ENCODE data around the gene ARSG.

ARSG gene

GRCh38 chr17:68460715-68461114, 169.4 kb downstream of the ARSG start:
- no peak overlapping the region for H3K4me3 ChIP-seq (ENCODE audit: low read depth, low read length)
- no peaks in the 10 kb centered on the region for H3K36me3 ChIP-seq
- peaks cover 4% of the 10 kb centered on the region; the same call in 1 of the 2 replicates for H3K27me3 ChIP-seq
- H3K4me1 ChIP-seq = peaks cover 15% of the 10 kb centered on the region
- DNase-seq = no peak
- H3K9me3 ChIP-seq = no peaks in the 10 kb centered on the region
- no peak for TF ChIP-seq CTCF (IDR thresholded peaks at IDR 0.05; ENCODE audit: low read depth, low read length)

GRCh38 chr17:68461122-68461539, 169.8 kb downstream of the ARSG start:
- no peaks in the 10 kb centered on the region; the same call in 1 of the 2 replicates for H3K27me3 ChIP-seq
- peaks cover 15% of the 10 kb centered on the region for H3K4me1 ChIP-seq
- no peaks in the 10 kb centered on the region for H3K36me3 ChIP-seq
- no peak for TF ChIP-seq CTCF (IDR thresholded peaks at IDR 0.05; ENCODE audit: low read depth, low read length)
- no peak overlapping the region for H3K4me3 ChIP-seq (ENCODE audit: low read depth, low read length)
- no peaks in the 10 kb centered on the region for H3K9me3 ChIP-seq
- DNase-seq = no peak

DNA sequence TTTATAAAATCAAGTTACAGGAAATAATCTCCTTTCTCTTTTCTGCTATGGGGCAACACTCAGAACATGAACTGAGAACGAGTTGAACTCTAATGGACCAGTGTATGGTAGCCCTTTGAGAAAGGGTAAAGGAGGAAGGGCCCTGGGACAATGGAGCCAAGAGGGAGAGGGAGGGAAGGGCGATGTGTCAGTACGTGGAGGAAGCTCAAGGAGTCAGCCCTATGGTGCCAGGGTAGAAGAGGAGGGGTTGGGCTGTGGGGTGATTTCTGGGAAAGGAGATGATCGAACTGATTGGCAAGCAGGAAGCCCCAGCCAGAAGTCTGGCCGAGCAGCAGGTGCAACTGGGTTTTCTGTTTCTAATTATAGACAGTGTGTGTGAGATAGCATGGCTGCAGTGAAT, 170.3 kb downstream of the ARSG start:
- Histone ChIP-seq H3K9me3 (no peaks in the 10 kb centered on the region), H3K4me3 (ENCODE audit: low read depth, low read length) (no peak overlapping the region), H3K36me3 (no peaks in the 10 kb centered on the region), H3K4me1 (peaks cover 15% of the 10 kb centered on the region), H3K27me3 (no peaks in the 10 kb centered on the region)
- peak; percentile 59 for DNase-seq
- TF ChIP-seq CTCF (IDR thresholded peaks at IDR 0.05; ENCODE audit: low read depth, low read length) = no peak

DNA sequence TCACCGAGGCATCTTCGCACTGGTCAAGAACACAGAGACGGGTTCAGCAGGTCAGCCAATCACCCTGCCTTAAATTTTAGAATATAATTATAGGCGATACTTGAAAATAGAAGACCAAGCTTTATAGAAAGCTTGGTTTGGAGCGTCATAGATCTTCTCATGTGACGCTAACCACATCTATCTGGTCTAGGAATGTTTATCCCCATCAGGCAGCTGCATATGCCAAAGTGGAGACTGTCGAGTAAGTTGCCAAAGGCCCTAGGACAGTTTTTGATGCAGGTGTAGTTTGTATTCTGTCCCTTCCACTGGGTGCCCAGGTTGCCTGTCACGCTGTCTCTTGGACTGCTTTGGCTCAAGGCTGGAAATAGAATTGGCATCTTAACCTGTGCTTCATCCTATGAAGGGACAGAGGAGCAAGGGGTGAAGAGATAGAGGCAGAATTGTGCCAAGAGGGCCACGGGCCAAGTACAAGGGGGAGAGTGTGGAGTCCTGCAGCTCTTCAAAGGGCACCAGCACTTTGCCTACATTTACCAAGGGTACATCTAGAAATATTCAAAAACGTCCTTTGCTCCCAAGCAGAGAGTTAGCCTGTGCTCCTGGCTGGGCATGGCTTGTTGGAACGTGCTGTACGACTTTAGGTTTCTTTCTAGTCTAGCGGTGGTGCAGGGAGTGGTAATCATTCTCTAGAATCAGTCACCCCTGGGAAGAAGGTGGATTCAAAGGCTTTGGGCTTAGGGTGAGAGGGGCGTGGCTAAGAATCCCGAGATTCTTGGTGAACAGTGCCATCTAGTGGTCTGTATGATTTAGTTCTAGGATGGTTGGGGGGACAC, 171.3 kb downstream of the ARSG start:
- peak; percentile 81 for TF ChIP-seq CTCF (IDR thresholded peaks at IDR 0.05; ENCODE audit: low read depth, low read length)
- peak; percentile 74 for DNase-seq
- Histone ChIP-seq H3K36me3 (no peaks in the 10 kb centered on the region), H3K9me3 (no peaks in the 10 kb centered on the region), H3K4me3 (ENCODE audit: low read depth, low read length) (no peak overlapping the region), H3K4me1 (peaks cover 15% of the 10 kb centered on the region), H3K27me3 (no peaks in the 10 kb centered on the region)

DNA sequence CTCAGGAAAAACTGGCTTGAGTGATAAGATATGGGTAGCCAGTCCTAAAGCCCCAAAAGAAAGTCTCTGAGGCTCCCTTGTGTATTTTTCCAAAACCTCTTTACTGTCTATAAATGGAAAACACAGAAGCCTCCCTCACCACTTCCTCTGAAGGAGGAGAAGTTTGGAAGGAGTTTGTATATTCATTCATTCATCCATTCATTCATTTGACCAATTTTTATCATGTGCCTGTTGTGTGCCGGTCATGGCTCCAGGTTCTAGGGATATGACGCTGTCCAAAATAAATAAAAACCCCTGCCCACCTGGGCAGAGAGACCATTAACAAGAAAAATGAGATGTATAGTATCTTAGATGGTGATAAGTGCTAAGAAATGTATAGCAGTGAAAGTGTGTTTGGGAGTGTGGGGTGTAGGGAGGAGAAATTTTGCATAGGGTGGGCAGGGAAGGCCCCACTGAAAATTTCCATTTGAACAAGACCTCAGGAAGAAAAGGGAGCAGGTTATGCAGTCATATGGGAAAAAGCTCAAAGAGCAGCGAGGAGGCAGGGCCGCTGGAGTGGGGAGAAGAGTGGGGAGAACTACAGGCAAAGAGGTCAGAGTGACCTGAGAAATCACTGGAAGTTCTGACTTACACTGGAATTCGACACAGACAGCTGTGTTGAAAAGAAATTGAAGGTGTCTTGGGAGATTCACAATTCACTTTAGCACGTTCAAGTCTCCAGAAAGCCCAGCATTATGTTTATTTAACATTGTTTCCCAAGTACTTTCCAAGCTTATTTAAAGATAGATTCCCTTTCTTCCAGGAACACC, 172.1 kb downstream of the ARSG start:
- H3K4me1 ChIP-seq = peaks cover 15% of the 10 kb centered on the region

More for the DNA sequence above, 172.1 kb downstream of the ARSG start:
- TF ChIP-seq CTCF (IDR thresholded peaks at IDR 0.05; ENCODE audit: low read depth, low read length) = no peak
- Histone ChIP-seq H3K9me3 (no peaks in the 10 kb centered on the region), H3K27me3 (no peaks in the 10 kb centered on the region), H3K36me3 (no peaks in the 10 kb centered on the region), H3K4me3 (ENCODE audit: low read depth, low read length) (no peak overlapping the region)
- no peak for DNase-seq
